ENCODE data around the gene ARID4B.

The ARID4B gene

DNA sequence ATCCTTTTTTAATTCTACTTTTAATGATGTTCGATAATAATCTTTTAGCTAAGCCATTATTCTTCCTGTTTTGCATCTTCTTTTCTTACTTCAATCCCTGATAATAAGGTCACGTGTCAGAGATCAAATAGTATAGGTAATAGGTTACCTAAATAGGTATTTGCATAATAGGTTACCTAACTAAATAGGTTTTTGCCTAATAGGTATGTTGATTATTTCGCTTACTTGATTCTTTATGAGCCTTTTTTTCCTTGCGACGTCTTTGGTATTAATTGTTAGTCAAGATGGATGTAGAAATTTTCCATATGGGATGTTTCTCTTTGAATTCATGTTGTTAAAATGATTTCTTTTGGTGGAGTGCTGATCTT, 2.9 kb upstream of the ARID4B start:
- DNase-seq (ENCODE audit: low spot score) = no peak
- POLR2A ChIA-PET (ENCODE audit: low non-redundant PET) = no interaction called here
- no peak overlapping the region for H3K27ac ChIP-seq
- no peak for TF ChIP-seq CTCF (conservative IDR thresholded peaks at IDR 0.05; ENCODE audit: low read depth)
- CTCF ChIA-PET = interaction anchor here (0.6 to 1.5 kb wide), 3 partner anchors 85 to 872 kb away, joined by 3 to 6 read pairs (median 4); no protein-coding TSS in a partner anchor

GRCh38 chr1:235329139-235329902, 1.3 kb upstream of the ARID4B start:
- DNase-seq (ENCODE audit: low spot score) = peak; percentile 20
- ChIA-PET POLR2A (ENCODE audit: low non-redundant PET) (no interaction called here), CTCF (interaction anchor here (0.6 to 1.5 kb wide), 4 partner anchors 13 to 454 kb away, joined by 3 to 6 read pairs (median 4); no protein-coding TSS in a partner anchor)
- 0 out of 2 replicates have a peak, but pooled peaks have one; percentile 7 for TF ChIP-seq CTCF (conservative IDR thresholded peaks at IDR 0.05; ENCODE audit: low read depth)
- peak overlapping the region; percentile 95 for H3K27ac ChIP-seq

DNA sequence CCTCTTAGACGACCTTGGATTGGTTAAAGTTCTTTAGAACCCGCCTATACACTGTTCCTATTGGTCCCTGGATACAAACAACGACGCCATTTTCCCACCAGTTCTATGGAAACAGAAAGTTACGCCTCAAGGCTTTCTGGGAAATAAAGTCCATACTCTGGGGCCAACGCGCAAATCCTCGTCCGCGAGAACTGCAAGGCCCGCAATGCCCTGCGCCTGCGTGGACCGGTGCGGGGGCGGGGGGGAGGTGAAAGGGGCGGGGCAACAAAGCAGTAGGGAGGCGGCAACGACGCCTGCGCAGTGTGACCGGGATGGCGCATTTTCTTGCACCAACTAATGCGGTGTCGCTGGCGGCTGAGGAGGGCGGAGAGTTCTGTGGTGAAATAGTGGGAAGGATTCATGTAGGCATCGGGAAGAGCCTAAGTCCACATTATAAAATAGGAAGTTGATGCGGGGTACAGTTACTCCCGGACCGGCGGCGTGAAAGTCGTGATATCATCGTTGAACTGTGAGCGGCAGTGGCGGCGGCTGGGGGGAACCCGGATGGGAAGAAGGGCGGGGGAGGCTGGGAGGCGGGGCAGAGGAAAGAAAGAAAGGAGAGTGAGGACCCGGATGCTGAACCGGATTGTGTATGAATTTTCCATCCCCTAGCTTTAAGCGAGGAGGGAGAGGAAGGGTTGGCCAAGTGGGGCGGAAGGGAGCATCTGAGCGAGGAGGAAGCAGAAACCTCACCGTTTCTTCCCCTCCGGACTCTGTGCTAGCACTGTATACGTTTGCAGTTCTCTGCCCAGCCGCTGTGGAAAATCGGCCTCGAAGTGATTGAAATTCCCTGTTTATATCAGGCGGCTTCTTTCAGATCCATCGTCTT, 526 bp upstream of the ARID4B start, which contains the start of gene GGPS1:
Gene GGPS1, plus strand, starts transcription at position 300 of the 868 bp plus-strand sequence. CDS start 6,695 bp downstream, outside the sequence.
- ChIA-PET POLR2A (ENCODE audit: low non-redundant PET) (interaction anchor here (0.6 to 1.2 kb wide), 2 partner anchors 15 to 21 kb away, joined by 3 to 13 read pairs; no protein-coding TSS in a partner anchor), CTCF (interaction anchor here (0.6 to 0.8 kb wide), 2 partner anchors 87 to 454 kb away, joined by 3 to 5 read pairs; no protein-coding TSS in a partner anchor)
- H3K27ac ChIP-seq = peak within 1 kb of the TSS; percentile 95
- no peak for TF ChIP-seq CTCF (conservative IDR thresholded peaks at IDR 0.05; ENCODE audit: low read depth)
- DNase-seq (ENCODE audit: low spot score) = peak; percentile 96

- POLR2A ChIA-PET (ENCODE audit: low non-redundant PET) = interaction anchor here (0.7 kb wide), 1 partner anchor 64 kb away, joined by 12 read pairs; no protein-coding TSS in a partner anchor
Measured at GRCh38 chr1:235326719-235327558, 1.0 kb downstream of the ARID4B start.

GRCh38 chr1:235325854-235326253, 2.1 kb downstream of the ARID4B start:
- no peak for TF ChIP-seq CTCF (conservative IDR thresholded peaks at IDR 0.05; ENCODE audit: low read depth)
- ChIA-PET POLR2A (ENCODE audit: low non-redundant PET) (interaction anchor here (0.6 kb wide), 2 partner anchors 9 to 41 kb away, joined by 3 read pairs; no protein-coding TSS in a partner anchor), CTCF (interaction anchor here (1.3 kb wide), 1 partner anchor 12 kb away, joined by 5 read pairs; no protein-coding TSS in a partner anchor)
- no peak overlapping the region for H3K27ac ChIP-seq
- no peak for DNase-seq (ENCODE audit: low spot score)

More at GRCh38 chr1:235326719-235327558, 1.0 kb downstream of the ARID4B start:
- TF ChIP-seq CTCF (conservative IDR thresholded peaks at IDR 0.05; ENCODE audit: low read depth) = no peak
- peak; percentile 12 for DNase-seq (ENCODE audit: low spot score)
- H3K27ac ChIP-seq = peak overlapping the region; percentile 95
- CTCF ChIA-PET = interaction anchor here (0.5 to 1.3 kb wide), 3 partner anchors 13 to 91 kb away, joined by 3 to 5 read pairs (median 4); no protein-coding TSS in a partner anchor

Data from RWPE1 (cell line).